Gastroesophageal sphincter (tissue), 3 donors: Measurements from ENCODE around the gene WDFY1.

Source experiments
- POLR2A ChIP-seq, 2 donors: fragments of 450-650 bp; IDR thresholded peaks; one replicate each; pipeline ENCODE4 v1.6.1; 2017; ENCODE audit warnings: antibody characterized with exemption in 2 of 2, mild to moderate bottlenecking in 2 of 2, moderate library complexity in 1 of 2
- POLR2AphosphoS5 ChIP-seq: sonication (generic); formaldehyde crosslinking; IDR thresholded peaks from one replicate; pipeline ENCODE4 v1.6.1; 2017; ENCODE audit warnings: antibody characterized with exemption
- TF ChIP-seq, protein P1 (sequence below), 4 experiments: fragments of 200-600 bp in 2 of 4; fragments of 450-650 bp in 2 of 4; sonication (generic) in 1 of 4; IDR thresholded peaks; one replicate each; pipeline ENCODE4 v1.5.1; 2017 to 2019; ENCODE audit warnings: antibody characterized with exemption in 4 of 4, mild to moderate bottlenecking in 2 of 4, moderate library complexity in 2 of 4

DNA sequence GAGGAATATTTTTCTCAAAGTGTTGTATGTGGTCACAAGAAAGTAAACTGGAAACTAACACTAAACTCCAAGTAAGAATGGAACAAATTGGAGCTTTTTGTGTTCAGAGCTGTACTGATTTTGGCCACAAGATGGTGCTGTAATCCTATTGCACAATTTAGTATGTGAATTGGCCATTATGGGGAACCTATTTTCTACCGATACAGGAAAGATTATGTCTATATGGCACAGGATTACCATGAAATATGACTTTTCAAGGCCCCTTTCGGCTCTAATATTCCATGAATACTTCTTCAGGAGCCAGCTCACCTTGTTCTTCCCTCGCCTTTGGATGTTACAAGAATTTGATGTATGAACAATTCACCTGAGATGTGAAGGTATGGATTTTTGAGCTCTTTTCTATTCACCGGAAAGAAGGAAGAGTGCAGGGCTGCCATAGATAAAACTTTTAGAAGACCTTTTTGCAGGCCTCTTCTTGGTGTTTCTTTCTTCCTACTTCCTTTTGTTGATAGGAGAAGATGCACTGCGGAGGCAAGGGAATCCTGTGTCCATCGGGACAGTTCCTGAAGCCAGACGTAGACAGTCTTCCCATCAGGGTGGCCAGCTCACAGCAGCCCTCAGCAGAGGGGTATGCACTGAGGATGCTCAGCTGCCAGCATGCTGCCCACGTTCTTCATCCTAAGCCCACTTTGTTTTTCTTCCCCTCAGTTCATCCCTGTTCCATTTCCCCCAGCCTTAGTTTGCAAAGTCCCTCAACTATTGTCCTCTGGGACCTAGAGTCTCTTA is 25.4 kb upstream of the WDFY1 start:
- TF ChIP-seq, protein P1, sequence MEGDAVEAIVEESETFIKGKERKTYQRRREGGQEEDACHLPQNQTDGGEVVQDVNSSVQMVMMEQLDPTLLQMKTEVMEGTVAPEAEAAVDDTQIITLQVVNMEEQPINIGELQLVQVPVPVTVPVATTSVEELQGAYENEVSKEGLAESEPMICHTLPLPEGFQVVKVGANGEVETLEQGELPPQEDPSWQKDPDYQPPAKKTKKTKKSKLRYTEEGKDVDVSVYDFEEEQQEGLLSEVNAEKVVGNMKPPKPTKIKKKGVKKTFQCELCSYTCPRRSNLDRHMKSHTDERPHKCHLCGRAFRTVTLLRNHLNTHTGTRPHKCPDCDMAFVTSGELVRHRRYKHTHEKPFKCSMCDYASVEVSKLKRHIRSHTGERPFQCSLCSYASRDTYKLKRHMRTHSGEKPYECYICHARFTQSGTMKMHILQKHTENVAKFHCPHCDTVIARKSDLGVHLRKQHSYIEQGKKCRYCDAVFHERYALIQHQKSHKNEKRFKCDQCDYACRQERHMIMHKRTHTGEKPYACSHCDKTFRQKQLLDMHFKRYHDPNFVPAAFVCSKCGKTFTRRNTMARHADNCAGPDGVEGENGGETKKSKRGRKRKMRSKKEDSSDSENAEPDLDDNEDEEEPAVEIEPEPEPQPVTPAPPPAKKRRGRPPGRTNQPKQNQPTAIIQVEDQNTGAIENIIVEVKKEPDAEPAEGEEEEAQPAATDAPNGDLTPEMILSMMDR (IDR thresholded peaks at IDR 0.05): peak; percentile 88 to 92 (median 89)
- no peak for TF ChIP-seq POLR2AphosphoS5
- TF ChIP-seq POLR2A (IDR thresholded peaks at IDR 0.05): no peak
